K562 (cell line): ENCODE results near the gene RET.

Source experiments
- POLR2AphosphoS5 ChIP-seq: IDR thresholded peaks from 2 replicates; pipeline ENCODE4 v1.6.1; 2011; ENCODE audit warnings: mild to moderate bottlenecking, low read depth, low read length, moderate library complexity; ENCODE audit not compliant: control insufficient read depth, insufficient read depth
- RCOR1 ChIP-seq, 2 experiments: IDR thresholded peaks; 2 replicates each; pipeline ENCODE4 v1.6.1; 2012; ENCODE audit warnings: low read depth in 2 of 2, low read length in 2 of 2, borderline replicate concordance in 1 of 2, improper control_type of control experiment in 1 of 2
- SMARCB1 ChIP-seq: IDR thresholded peaks from 2 replicates; pipeline ENCODE4 v1.6.1; 2011; ENCODE audit warnings: improper control_type of control experiment, low read depth; ENCODE audit not compliant: insufficient read length
- TARDBP ChIP-seq: fragments of 450-650 bp; IDR thresholded peaks from 2 replicates; pipeline ENCODE4 v1.6.1; 2016
- ZBTB8A ChIP-seq: fragments of 450-650 bp; IDR thresholded peaks from 2 replicates; pipeline ENCODE4 v1.6.1; 2018; ENCODE audit warnings: mild to moderate bottlenecking, moderate library complexity; ENCODE audit not compliant: partially characterized antibody
- ZNF140 ChIP-seq: fragments of 250-450 bp; sonication (Bioruptor Pico); IDR thresholded peaks from 2 replicates; pipeline ENCODE4 v1.8.0; 2021; ENCODE audit warnings: moderate library complexity, mild to moderate bottlenecking, inconsistent platforms
- ZNF232 ChIP-seq: sonication (generic); formaldehyde crosslinking; IDR thresholded peaks from 2 replicates; pipeline ENCODE4 v1.8.0; 2022; ENCODE audit warnings: mild to moderate bottlenecking, missing genetic modification reagents
- TF ChIP-seq, protein P1 (sequence below): sonication (generic); formaldehyde crosslinking; IDR thresholded peaks from 2 replicates; pipeline ENCODE4 v1.8.0; 2022; ENCODE audit warnings: missing genetic modification reagents, mild to moderate bottlenecking, borderline replicate concordance
- TF ChIP-seq, protein P2 (sequence below), 3 experiments: IDR thresholded peaks in 2 of 3; conservative IDR thresholded peaks in 1 of 3; 2 replicates each; pipeline ENCODE4 v1.5.1; 2011 to 2012; ENCODE audit warnings: low read length in 3 of 3, mild to moderate bottlenecking in 3 of 3, control low read depth in 2 of 3, improper control_type of control experiment in 1 of 3, inconsistent platforms in 1 of 3, low read depth in 1 of 3, mixed read lengths in 1 of 3, moderate library complexity in 1 of 3; ENCODE audit not compliant: insufficient read depth in 2 of 3
- TF ChIP-seq, protein P3 (sequence below), 2 experiments: IDR thresholded peaks; 2 replicates each; pipeline ENCODE4 v1.6.1; 2011; ENCODE audit warnings: borderline replicate concordance in 1 of 2, control low read depth in 1 of 2, low read depth in 1 of 2, low read length in 1 of 2, mild to moderate bottlenecking in 1 of 2, mixed read lengths in 1 of 2, moderate library complexity in 1 of 2; ENCODE audit not compliant: insufficient read depth in 1 of 2, insufficient read length in 1 of 2, poor library complexity in 1 of 2, severe bottlenecking in 1 of 2; ENCODE audit errors: extremely low read depth in 1 of 2
- TF ChIP-seq, protein P4 (sequence below), 2 experiments: fragments of 450-650 bp; formaldehyde crosslinking in 1 of 2; IDR thresholded peaks; 2 replicates each; pipeline versions ENCODE4 v1.4.0 to v1.6.1; 2014 to 2020; ENCODE audit warnings: mild to moderate bottlenecking in 2 of 2, borderline replicate concordance in 1 of 2, low read depth in 1 of 2

DNA sequence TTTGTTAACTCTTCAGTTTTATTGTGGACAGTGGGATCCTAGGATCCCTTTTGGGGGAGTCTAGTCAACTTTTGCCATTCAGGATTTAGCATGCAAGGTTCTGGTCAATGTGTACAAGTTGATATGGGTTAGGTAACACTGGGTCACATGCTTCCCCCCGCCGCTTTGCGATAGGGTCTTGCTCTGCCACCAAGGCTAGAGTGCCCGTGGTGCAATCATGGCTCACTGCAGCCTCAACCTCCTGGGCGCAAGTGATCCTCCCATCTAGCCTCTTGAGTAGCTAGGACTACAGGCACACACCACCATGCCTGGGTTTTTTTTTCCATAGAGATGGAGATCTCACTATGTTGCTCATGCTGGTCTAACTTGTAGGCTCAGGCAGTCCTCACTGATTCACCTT is 58.2 kb downstream of the RET start:
- TF ChIP-seq POLR2AphosphoS5 (no peak), ZNF140 (CRISPR knock-in tag) (no peak), TARDBP (no peak), RCOR1 (IDR thresholded peaks at IDR 0.05; ENCODE audit: borderline replicate concordance in 1 of 2, low read depth in 2 of 2, low read length in 2 of 2) (no peak), SMARCB1 (no peak), ZBTB8A (no peak), ZNF232 (CRISPR knock-in tag) (no peak)
- TF ChIP-seq, protein P1, sequence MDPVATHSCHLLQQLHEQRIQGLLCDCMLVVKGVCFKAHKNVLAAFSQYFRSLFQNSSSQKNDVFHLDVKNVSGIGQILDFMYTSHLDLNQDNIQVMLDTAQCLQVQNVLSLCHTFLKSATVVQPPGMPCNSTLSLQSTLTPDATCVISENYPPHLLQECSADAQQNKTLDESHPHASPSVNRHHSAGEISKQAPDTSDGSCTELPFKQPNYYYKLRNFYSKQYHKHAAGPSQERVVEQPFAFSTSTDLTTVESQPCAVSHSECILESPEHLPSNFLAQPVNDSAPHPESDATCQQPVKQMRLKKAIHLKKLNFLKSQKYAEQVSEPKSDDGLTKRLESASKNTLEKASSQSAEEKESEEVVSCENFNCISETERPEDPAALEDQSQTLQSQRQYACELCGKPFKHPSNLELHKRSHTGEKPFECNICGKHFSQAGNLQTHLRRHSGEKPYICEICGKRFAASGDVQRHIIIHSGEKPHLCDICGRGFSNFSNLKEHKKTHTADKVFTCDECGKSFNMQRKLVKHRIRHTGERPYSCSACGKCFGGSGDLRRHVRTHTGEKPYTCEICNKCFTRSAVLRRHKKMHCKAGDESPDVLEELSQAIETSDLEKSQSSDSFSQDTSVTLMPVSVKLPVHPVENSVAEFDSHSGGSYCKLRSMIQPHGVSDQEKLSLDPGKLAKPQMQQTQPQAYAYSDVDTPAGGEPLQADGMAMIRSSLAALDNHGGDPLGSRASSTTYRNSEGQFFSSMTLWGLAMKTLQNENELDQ (CRISPR knock-in tag): no peak
- TF ChIP-seq, protein P2, sequence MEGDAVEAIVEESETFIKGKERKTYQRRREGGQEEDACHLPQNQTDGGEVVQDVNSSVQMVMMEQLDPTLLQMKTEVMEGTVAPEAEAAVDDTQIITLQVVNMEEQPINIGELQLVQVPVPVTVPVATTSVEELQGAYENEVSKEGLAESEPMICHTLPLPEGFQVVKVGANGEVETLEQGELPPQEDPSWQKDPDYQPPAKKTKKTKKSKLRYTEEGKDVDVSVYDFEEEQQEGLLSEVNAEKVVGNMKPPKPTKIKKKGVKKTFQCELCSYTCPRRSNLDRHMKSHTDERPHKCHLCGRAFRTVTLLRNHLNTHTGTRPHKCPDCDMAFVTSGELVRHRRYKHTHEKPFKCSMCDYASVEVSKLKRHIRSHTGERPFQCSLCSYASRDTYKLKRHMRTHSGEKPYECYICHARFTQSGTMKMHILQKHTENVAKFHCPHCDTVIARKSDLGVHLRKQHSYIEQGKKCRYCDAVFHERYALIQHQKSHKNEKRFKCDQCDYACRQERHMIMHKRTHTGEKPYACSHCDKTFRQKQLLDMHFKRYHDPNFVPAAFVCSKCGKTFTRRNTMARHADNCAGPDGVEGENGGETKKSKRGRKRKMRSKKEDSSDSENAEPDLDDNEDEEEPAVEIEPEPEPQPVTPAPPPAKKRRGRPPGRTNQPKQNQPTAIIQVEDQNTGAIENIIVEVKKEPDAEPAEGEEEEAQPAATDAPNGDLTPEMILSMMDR (IDR thresholded peaks at IDR 0.05 in 2 of 3, conservative IDR thresholded peaks at IDR 0.05 in 1 of 3; ENCODE audit: insufficient read depth in 2 of 3, low read depth in 1 of 3, low read length in 3 of 3): no peak
- TF ChIP-seq, protein P3, sequence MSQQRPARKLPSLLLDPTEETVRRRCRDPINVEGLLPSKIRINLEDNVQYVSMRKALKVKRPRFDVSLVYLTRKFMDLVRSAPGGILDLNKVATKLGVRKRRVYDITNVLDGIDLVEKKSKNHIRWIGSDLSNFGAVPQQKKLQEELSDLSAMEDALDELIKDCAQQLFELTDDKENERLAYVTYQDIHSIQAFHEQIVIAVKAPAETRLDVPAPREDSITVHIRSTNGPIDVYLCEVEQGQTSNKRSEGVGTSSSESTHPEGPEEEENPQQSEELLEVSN (IDR thresholded peaks at IDR 0.05; ENCODE audit: borderline replicate concordance in 1 of 2, extremely low read depth in 1 of 2, insufficient read depth in 1 of 2, insufficient read length in 1 of 2, low read depth in 1 of 2, low read length in 1 of 2, poor library complexity in 1 of 2, severe bottlenecking in 1 of 2): no peak
- TF ChIP-seq, protein P4, sequence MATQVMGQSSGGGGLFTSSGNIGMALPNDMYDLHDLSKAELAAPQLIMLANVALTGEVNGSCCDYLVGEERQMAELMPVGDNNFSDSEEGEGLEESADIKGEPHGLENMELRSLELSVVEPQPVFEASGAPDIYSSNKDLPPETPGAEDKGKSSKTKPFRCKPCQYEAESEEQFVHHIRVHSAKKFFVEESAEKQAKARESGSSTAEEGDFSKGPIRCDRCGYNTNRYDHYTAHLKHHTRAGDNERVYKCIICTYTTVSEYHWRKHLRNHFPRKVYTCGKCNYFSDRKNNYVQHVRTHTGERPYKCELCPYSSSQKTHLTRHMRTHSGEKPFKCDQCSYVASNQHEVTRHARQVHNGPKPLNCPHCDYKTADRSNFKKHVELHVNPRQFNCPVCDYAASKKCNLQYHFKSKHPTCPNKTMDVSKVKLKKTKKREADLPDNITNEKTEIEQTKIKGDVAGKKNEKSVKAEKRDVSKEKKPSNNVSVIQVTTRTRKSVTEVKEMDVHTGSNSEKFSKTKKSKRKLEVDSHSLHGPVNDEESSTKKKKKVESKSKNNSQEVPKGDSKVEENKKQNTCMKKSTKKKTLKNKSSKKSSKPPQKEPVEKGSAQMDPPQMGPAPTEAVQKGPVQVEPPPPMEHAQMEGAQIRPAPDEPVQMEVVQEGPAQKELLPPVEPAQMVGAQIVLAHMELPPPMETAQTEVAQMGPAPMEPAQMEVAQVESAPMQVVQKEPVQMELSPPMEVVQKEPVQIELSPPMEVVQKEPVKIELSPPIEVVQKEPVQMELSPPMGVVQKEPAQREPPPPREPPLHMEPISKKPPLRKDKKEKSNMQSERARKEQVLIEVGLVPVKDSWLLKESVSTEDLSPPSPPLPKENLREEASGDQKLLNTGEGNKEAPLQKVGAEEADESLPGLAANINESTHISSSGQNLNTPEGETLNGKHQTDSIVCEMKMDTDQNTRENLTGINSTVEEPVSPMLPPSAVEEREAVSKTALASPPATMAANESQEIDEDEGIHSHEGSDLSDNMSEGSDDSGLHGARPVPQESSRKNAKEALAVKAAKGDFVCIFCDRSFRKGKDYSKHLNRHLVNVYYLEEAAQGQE (IDR thresholded peaks at IDR 0.05; ENCODE audit: borderline replicate concordance): no peak
- TF ChIP-seq, protein P4 (CRISPR knock-in tag; IDR thresholded peaks at IDR 0.05; ENCODE audit: low read depth): no peak
